ENCODE measurements around the gene LHFPL3. TPM values are rescaled to one million over a fixed set of nuclear protein-coding genes. Genes with fewer than 3 reads are reported as not detected.

Gene LHFPL3
- total RNA-seq, 1 experiment from 2014 or later: not detected

GRCh38 chr7:104487642-104488041, 159.2 kb downstream of the LHFPL3 start (continued):
- no peak for TF ChIP-seq EZH2 (IDR thresholded peaks at IDR 0.05)
- no peak for TF ChIP-seq MAX (IDR thresholded peaks at IDR 0.05)
- TF ChIP-seq TCF7L2 (IDR thresholded peaks at IDR 0.05; ENCODE audit: borderline replicate concordance, extremely low read depth, insufficient read depth, insufficient read length): no peak
- TF ChIP-seq CEBPB (IDR thresholded peaks at IDR 0.05; ENCODE audit: low read depth): no peak
- no peak for TF ChIP-seq RAD21 (IDR thresholded peaks at IDR 0.05; ENCODE audit: low read depth)

DNA sequence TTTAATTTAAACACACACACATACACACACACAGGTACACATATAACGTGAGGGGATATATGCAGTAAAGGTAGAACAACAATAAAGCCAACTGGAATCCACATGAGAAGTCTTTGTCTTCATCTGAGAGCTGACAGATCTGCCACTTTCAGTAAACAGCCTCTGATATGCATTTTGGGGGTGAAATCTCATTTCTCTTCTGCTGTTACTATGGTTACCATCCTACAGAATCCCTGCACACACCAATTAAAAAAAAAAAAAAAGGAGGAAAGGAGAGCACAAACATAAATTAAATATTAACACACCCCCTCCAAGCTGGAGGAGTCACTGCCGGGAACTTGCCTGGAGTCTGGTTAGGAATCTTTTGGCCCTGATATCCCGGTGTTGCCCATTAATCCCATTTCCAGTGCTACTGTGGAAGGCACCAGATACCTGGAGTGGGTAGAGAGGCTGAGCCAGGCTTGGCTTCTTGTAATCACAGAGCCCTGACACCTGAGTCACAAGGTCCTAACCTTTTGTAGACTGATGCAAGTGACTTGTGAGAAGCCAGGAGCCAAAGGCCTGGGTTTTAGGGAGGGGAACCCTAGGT, 169.1 kb downstream of the LHFPL3 start:
- Histone ChIP-seq H3K79me2 (ENCODE audit: insufficient read depth, low read length) (no peaks in the 10 kb centered on the region), H3K9me3 (ENCODE audit: control insufficient read depth in 1 of 2, insufficient read depth in 1 of 2, low read depth in 1 of 2, low read length in 2 of 2) (no peaks in the 10 kb centered on the region), H3K27me3 (ENCODE audit: insufficient read depth, low read length) (peaks cover 14% of the 10 kb centered on the region; the same call in 1 of the 2 replicates), H3K9ac (ENCODE audit: low read length) (no peak overlapping the region), H3K4me2 (ENCODE audit: low read length) (no peak overlapping the region), H3K36me3 (ENCODE audit: control insufficient read depth in 1 of 2, insufficient read depth in 2 of 2, low read length in 2 of 2) (no peaks in the 10 kb centered on the region), H3K4me1 (ENCODE audit: control insufficient read depth in 1 of 2, insufficient read depth in 2 of 2, low read length in 2 of 2) (no peaks in the 10 kb centered on the region), H3K27ac (ENCODE audit: low read depth, low read length) (no peak overlapping the region), H3K4me3 (replicated peaks in 1 of 2; ENCODE audit: low read depth in 1 of 2, low read length in 2 of 2) (no peak overlapping the region), H2AFZ (ENCODE audit: low read depth, low read length, poor library complexity, severe bottlenecking) (no peak overlapping the region), H3K9me2 (ENCODE audit: insufficient read depth) (no peaks in the 10 kb centered on the region), H4K20me1 (ENCODE audit: insufficient read depth) (no peaks in the 10 kb centered on the region)
- ChIA-PET POLR2A (no interaction called here), RAD21 (ENCODE audit: low non-redundant PET in 1 of 2, low total read pairs in 2 of 2, uncharacterized antibody in 2 of 2, unreplicated experiment in 2 of 2) (no interaction called here), CTCF (no interaction called here)
- intact Hi-C loops (cut with micrococcal nuclease): no loop called here
- no peak for ATAC-seq
- no peak for DNase-seq (ENCODE audit: low read depth, low spot score)
- TF ChIP-seq ZNF274 (IDR thresholded peaks at IDR 0.05; ENCODE audit: low read depth, low read length) (no peak), EGR1 (IDR thresholded peaks at IDR 0.05; ENCODE audit: low read depth) (no peak), ZFX (IDR thresholded peaks at IDR 0.05) (no peak), MAX (IDR thresholded peaks at IDR 0.05) (no peak), CEBPB (IDR thresholded peaks at IDR 0.05; ENCODE audit: low read depth) (no peak), SRF (IDR thresholded peaks at IDR 0.05; ENCODE audit: low read depth) (no peak), RAD21 (IDR thresholded peaks at IDR 0.05; ENCODE audit: low read depth) (no peak), CBX3 (IDR thresholded peaks at IDR 0.05; ENCODE audit: low read depth) (no peak)
- TF ChIP-seq, protein P1, sequence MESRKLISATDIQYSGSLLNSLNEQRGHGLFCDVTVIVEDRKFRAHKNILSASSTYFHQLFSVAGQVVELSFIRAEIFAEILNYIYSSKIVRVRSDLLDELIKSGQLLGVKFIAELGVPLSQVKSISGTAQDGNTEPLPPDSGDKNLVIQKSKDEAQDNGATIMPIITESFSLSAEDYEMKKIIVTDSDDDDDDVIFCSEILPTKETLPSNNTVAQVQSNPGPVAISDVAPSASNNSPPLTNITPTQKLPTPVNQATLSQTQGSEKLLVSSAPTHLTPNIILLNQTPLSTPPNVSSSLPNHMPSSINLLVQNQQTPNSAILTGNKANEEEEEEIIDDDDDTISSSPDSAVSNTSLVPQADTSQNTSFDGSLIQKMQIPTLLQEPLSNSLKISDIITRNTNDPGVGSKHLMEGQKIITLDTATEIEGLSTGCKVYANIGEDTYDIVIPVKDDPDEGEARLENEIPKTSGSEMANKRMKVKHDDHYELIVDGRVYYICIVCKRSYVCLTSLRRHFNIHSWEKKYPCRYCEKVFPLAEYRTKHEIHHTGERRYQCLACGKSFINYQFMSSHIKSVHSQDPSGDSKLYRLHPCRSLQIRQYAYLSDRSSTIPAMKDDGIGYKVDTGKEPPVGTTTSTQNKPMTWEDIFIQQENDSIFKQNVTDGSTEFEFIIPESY (IDR thresholded peaks at IDR 0.05; ENCODE audit: extremely low read depth, insufficient replicate concordance, low read length): no peak
- no TSS peak for BruUV-seq (replicated peaks)
